HG03139 (cell line): ENCODE measurements around the gene M1AP.

Experiments
- ATAC-seq: cut with Tn5 transposase; IDR thresholded peaks from one replicate; pipeline ENCODE4 v1.9.1; 2021; ENCODE audit not compliant: unreplicated experiment

The M1AP gene

DNA sequence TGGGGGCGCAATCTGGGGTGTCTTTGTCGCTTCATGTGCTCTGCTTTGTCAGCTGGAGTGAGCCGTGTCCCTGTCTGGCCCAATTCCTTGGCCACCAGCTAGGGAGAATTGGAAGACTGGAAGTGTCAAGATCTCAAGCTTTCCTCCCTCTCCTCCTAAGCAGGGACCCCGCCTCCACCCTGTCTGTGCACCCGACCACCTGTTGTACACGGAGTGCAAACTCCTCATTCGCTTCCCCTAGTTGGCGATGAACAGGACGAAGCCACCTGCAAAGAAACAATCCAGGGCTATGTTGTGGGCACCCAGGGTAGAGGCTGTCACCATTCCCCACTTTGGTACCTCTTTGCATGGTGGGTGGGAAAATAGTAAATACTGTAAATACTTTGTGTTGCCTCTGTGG, 120.4 kb downstream of the M1AP start:
- no peak for ATAC-seq

- no peak for ATAC-seq
Observed at GRCh38 chr2:74526649-74527230, 121.4 kb downstream of the M1AP start.

DNA sequence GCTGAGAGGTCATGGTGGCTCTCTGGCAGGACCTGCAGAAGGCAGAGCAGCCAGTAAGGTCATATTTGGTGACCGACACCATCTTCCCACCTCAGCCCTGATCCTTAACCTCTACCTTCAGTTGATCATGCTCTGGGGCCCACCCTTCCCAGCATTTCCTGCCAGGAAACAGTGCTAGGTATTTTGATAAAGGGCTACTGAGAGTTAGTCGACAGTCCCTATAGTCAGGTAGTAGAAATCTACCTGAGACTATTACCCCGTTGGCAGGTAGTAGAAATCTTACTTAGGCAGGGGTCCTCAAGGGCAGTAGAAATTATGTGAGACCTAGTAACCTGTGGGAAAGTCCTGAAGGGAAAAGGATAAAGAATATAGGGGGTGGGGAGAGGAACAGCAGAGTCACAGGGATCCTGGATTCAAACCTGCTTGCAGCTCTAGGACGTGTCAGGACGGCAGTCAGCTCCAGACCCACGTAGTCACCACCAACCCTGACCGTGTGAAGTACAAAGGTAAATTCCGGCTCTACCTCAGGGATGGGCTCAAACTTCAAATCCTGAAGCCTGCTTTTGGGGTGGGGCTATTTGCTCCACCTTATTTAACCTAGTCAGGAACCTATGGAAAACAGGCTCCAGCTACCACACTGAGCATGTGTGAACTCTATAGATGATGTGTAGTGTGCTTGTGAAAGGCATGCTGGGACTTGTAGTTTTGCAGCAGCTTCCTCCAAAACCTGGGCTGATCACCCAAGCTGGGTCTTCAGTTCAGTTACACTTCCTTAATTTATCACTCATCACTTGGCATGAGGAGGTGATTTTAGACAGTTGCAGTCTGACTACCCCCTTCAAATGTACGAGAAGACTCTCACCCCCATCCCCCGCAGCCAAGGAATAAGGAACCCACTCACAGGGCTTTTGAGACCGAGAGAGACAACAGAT, 122.1 kb downstream of the M1AP start, which contains the start of gene DQX1:
Gene DQX1 (minus strand): TSS at position 515 of the 932 bp plus-strand sequence. CDS start 502 bp downstream, at position 13.
- ATAC-seq = no peak

- ATAC-seq = no peak
Observed at GRCh38 chr2:74524955-74525716, 123.0 kb downstream of the M1AP start.

GRCh38 chr2:74524005-74524404, 124.1 kb downstream of the M1AP start:
- no peak for ATAC-seq

- ATAC-seq = no peak
Observed at GRCh38 chr2:74522516-74522915, 125.6 kb downstream of the M1AP start.

GRCh38 chr2:74516650-74517049, 131.5 kb downstream of the M1AP start:
- ATAC-seq = no peak

- peak; percentile 63 for ATAC-seq
Observed at GRCh38 chr2:74515981-74516633, 132.0 kb downstream of the M1AP start.

GRCh38 chr2:74515271-74515980, 132.7 kb downstream of the M1AP start:
- peak; percentile 29 for ATAC-seq

DNA sequence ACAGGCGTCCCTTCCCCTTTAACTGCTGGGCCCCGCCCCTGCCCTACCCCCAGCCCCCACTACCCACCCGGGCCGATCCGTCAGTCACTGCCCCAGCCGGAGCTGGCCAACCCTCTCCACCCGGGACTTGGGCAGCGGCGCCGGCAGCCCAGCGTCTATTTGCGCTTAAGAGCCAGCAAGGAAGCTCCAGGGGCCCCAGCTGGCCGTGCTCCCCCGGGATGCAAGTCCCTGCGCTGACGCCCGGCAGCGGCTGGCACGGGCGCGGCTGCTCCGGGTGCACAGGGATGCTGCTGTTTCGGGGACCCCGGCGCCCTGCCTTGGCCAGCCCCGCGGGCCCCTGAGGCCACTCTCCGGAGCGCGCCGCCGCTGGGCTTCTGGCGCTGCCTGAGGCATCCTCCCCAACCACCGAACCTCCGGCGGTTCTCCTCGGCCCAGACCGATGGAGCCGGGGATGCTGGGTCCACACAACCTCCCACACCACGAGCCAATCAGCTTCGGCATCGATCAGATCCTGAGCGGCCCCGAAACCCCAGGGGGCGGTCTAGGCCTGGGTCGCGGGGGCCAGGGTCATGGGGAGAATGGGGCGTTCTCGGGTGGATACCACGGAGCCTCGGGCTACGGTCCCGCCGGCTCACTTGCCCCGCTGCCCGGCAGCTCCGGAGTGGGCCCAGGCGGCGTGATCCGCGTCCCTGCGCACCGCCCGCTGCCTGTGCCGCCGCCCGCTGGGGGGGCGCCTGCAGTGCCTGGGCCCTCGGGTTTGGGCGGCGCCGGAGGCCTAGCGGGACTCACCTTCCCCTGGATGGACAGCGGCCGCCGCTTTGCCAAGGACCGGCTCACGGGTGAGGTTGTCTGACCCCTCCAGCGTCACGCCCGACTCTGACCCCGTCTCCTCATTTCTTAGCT, 133.5 kb downstream of the M1AP start, which contains the start of gene TLX2:
Gene TLX2 (plus strand): TSS at position 83 of the 903 bp plus-strand sequence. CDS start 357 bp downstream, at position 440.
- ATAC-seq = no peak

DNA sequence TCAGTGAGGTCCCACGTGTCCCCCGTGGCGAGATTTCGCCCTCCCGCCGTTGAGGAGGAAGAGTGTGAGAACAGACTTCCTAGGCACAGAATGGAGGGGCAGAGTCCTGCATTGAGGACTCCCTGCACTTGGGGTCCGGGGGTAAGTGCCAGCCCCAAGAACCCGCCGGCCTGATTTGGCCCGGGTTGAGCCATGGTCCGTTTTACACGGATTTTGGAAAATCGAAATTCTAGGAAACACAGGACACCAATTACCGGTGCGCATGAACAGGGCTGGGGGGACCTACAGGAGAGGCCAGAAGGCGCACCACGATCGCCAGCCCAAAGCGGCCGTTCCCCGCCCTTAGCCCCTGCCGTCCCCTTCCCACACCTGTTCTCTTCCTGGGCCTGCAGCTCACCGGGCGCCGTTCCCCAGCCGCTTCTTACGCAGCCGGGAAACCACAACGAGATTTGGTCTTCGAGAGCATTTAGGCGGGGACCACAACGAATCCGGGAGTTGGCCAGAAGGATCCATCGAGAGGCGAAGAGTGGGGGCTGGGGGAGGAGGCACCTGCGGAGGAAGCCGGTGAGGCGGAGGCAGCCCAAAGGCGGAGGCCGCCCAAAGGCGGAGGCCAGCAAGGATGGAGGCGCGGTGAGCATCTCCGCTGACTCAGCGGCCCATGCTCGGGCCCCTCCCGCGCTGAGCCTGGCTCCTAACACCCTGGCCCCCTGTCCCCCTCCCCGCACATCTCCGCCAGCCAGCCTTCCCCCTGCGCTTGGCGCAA, 134.3 kb downstream of the M1AP start:
- no peak for ATAC-seq

GRCh38 chr2:74512744-74513604, 135.2 kb downstream of the M1AP start:
- ATAC-seq = no peak

DNA sequence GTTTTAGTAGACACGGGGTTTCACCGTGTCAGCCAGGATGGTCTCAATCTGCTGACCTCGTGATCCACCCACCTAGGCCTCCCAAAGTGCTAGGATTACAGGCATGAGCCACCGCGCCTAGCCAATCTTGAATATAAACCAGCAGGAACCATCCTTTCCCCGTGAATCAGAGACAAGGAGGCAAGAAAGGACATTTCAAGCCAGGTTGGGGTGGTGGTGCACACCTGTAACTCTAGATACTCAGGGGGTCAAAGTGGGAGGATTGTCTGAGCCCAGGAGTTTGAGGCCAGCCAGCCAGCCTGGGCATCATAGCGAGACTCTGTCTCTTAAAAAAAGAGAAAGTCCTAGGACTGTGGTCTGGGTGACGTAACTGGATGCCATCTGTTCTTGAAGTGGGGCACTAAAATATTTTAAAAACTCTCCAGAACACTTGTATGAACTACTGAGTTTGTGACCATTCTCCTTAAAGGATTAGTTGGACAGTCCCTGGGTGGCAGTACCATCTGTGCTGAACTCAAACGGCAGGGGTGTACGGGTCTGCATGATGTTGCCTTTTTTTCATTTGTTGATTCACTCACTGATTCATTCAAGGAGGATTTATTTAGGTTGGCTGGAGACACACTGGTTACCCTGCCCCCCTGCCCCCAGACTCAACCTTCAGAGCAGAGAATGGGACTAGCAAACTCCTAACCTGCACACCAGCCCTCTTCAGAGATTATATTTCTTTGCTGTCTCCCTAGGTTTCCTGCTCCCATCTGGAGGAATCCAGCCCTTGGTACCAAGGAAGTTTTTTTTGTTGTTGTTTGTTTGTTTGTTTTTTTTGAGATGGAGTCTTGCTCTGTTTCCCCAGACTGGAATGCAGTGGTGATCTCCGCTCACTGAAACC, 136.8 kb downstream of the M1AP start:
- ATAC-seq = no peak

- ATAC-seq = no peak
Observed at GRCh38 chr2:74510272-74510671, 137.9 kb downstream of the M1AP start.

GRCh38 chr2:74507926-74508520, 140.1 kb downstream of the M1AP start:
- no peak for ATAC-seq
